ENCODE results near the gene MINPP1. TPM values are rescaled to one million over a fixed set of nuclear protein-coding genes. Genes with fewer than 3 reads are reported as not detected.

Gene MINPP1
- total RNA-seq, 1 experiment from 2014 or later, result 24.8 TPM

GRCh38 chr10:87578842-87579401 is 74.2 kb downstream of the MINPP1 start:
- H3K4me3 Mint-ChIP-seq (ENCODE audit: unreplicated experiment), result no peak overlapping the region
- BruUV-seq (replicated peaks), result no TSS peak
- H3K27ac Mint-ChIP-seq (ENCODE audit: unreplicated experiment), result no peak overlapping the region
- H3K27me3 Mint-ChIP-seq (ENCODE audit: insufficient read depth, unreplicated experiment), result no peaks in the 10 kb centered on the region
- Histone ChIP-seq H3K4me1 (peaks cover 11% of the 10 kb centered on the region; the same call in 1 of the 2 replicates), H3K36me3 (ENCODE audit: control insufficient read depth, insufficient read depth, low read length) (no peaks in the 10 kb centered on the region), H3K27me3 (replicated peaks; ENCODE audit: control insufficient read depth, insufficient read depth, low read length) (no peaks in the 10 kb centered on the region), H3K4me3 (ENCODE audit: low read depth, low read length) (no peak overlapping the region), H3K9me3 (no peaks in the 10 kb centered on the region)
- POLR2A ChIA-PET, result no interaction called here
- intact Hi-C loops (cut with micrococcal nuclease; ENCODE audit: unreplicated experiment), result no loop called here
- no peaks in the 10 kb centered on the region for H3K36me3 Mint-ChIP-seq (ENCODE audit: insufficient read depth, unreplicated experiment)
- CTCF ChIA-PET, result no interaction called here
- no peaks in the 10 kb centered on the region for H3K9me3 Mint-ChIP-seq (ENCODE audit: unreplicated experiment)
- no peak for TF ChIP-seq CTCF (IDR thresholded peaks at IDR 0.05; ENCODE audit: insufficient read depth in 1 of 2, low read depth in 1 of 2, low read length in 1 of 2, severe bottlenecking in 1 of 2, unreplicated experiment in 1 of 2)
- no peak for DNase-seq
- no peaks in the 10 kb centered on the region for H3K4me1 Mint-ChIP-seq (ENCODE audit: low read depth, unreplicated experiment)

- H3K4me1 Mint-ChIP-seq (ENCODE audit: low read depth, unreplicated experiment), result no peaks in the 10 kb centered on the region
- no peak overlapping the region for H3K27ac Mint-ChIP-seq (ENCODE audit: unreplicated experiment)
- ChIA-PET CTCF (no interaction called here), POLR2A (no interaction called here)
- Histone ChIP-seq H3K4me1 (peaks cover 11% of the 10 kb centered on the region; the same call in 1 of the 2 replicates), H3K36me3 (ENCODE audit: control insufficient read depth, insufficient read depth, low read length) (no peaks in the 10 kb centered on the region), H3K4me3 (ENCODE audit: low read depth, low read length) (no peak overlapping the region), H3K27me3 (replicated peaks; ENCODE audit: control insufficient read depth, insufficient read depth, low read length) (no peaks in the 10 kb centered on the region), H3K9me3 (no peaks in the 10 kb centered on the region)
- H3K9me3 Mint-ChIP-seq (ENCODE audit: unreplicated experiment), result no peaks in the 10 kb centered on the region
- no TSS peak for BruUV-seq (replicated peaks)
- DNase-seq, result no peak
- intact Hi-C loops (cut with micrococcal nuclease; ENCODE audit: unreplicated experiment), result no loop called here
- no peak overlapping the region for H3K4me3 Mint-ChIP-seq (ENCODE audit: unreplicated experiment)
- H3K27me3 Mint-ChIP-seq (ENCODE audit: insufficient read depth, unreplicated experiment), result no peaks in the 10 kb centered on the region
- TF ChIP-seq CTCF (IDR thresholded peaks at IDR 0.05; ENCODE audit: insufficient read depth in 1 of 2, low read depth in 1 of 2, low read length in 1 of 2, severe bottlenecking in 1 of 2, unreplicated experiment in 1 of 2), result no peak
- no peaks in the 10 kb centered on the region for H3K36me3 Mint-ChIP-seq (ENCODE audit: insufficient read depth, unreplicated experiment)
Observed at GRCh38 chr10:87579563-87579962, 74.9 kb downstream of the MINPP1 start.

- no peaks in the 10 kb centered on the region for H3K4me1 Mint-ChIP-seq (ENCODE audit: low read depth, unreplicated experiment)
- H3K4me1 ChIP-seq, result peaks cover 11% of the 10 kb centered on the region; the same call in 1 of the 2 replicates
- H3K9me3 ChIP-seq, result no peaks in the 10 kb centered on the region
- intact Hi-C loops (cut with micrococcal nuclease; ENCODE audit: unreplicated experiment), result no loop called here
- ChIA-PET CTCF (no interaction called here), POLR2A (no interaction called here)
- no peaks in the 10 kb centered on the region for H3K27me3 Mint-ChIP-seq (ENCODE audit: insufficient read depth, unreplicated experiment)
- no peaks in the 10 kb centered on the region for H3K9me3 Mint-ChIP-seq (ENCODE audit: unreplicated experiment)
- DNase-seq, result no peak
- H3K36me3 Mint-ChIP-seq (ENCODE audit: insufficient read depth, unreplicated experiment), result no peaks in the 10 kb centered on the region
- no peak overlapping the region for H3K27ac Mint-ChIP-seq (ENCODE audit: unreplicated experiment)
- H3K4me3 ChIP-seq (ENCODE audit: low read depth, low read length), result no peak overlapping the region
- TF ChIP-seq CTCF (IDR thresholded peaks at IDR 0.05; ENCODE audit: insufficient read depth in 1 of 2, low read depth in 1 of 2, low read length in 1 of 2, severe bottlenecking in 1 of 2, unreplicated experiment in 1 of 2), result no peak
- no peaks in the 10 kb centered on the region for H3K27me3 ChIP-seq (replicated peaks; ENCODE audit: control insufficient read depth, insufficient read depth, low read length)
- H3K36me3 ChIP-seq (ENCODE audit: control insufficient read depth, insufficient read depth, low read length), result no peaks in the 10 kb centered on the region
- no peak overlapping the region for H3K4me3 Mint-ChIP-seq (ENCODE audit: unreplicated experiment)
- BruUV-seq (replicated peaks), result no TSS peak
Observed at GRCh38 chr10:87580016-87580415, 75.3 kb downstream of the MINPP1 start.

Data from Caco-2 (cell line).